GM19397 (cell line): Measurements from ENCODE around the gene FMO2.

Source experiments
- ATAC-seq: cut with Tn5 transposase; IDR thresholded peaks from one replicate; pipeline ENCODE4 v1.9.1; 2021; ENCODE audit warnings: mild to moderate bottlenecking, moderate library complexity; ENCODE audit not compliant: unreplicated experiment

The FMO2 gene

DNA sequence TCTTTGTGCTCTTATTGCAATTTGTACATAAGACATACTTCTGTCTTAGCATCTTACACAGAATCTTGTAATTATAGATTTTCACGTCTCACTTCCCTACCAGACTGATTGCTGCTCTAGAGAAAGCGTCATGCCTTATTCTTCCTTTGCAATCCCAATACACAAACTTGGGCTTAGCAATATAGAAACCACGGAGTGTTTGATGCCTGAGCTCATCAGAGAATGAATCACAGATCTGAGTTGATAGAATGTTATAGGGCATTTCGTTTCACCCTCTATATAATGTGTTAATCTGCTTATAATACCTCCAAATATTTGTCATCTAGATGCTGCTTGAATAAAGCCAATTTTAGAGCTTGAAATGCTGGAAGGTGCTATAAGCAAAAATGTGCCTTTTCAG, 69.8 kb downstream of the FMO2 start:
- no peak for ATAC-seq

DNA sequence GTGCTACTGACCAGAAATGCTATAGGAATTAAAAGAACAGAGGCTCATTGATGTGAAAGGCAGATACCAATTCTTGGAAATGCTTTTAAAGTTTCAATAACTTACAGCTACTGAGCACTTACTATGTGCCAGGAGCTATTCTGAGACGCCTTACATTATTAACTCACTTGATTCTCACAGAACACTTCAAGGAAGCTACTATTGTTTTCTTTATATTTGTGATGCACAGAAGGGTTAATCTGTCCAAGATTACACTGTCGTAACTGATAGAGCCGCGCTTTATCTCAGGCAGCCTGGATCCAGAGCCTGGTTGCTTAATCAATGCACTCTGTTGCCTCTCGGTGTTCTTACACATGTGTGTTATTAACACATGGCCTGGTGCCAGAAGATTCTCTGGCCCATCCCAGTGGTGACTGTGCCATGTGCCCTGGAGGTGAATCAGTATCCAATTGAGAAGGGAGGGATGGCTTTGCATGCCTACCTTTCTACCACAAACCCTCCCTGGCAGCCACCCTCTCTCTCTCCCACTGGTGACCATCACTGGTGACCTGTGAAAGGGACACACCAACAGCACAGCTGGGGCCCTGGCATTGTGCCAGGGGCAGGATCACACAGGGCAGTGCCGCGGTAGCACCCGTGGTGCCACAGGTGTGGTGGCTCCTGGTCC, 72.0 kb downstream of the FMO2 start:
- ATAC-seq: no peak

DNA sequence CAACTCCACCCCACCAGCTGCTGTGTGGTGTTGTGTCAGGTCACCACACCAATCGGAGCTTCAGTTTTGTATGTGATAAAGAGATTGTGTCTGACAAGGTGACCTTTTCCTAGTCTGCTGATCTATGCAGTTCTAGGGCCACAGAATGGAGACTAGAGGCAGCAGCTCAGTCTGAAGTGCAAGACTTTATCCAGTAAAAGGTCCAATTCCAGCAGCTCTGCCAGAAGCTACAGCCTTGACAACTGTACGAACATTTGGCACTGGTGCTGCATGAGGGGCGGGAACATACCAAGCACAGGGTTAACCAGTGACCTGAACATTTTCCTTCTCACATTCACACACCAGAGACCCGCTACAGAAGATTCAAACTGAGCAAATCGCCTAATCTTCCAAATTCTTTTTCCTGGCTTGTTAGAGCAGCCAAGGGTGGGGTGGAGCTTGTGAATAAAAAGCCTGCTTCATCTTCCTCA, 72.5 kb downstream of the FMO2 start:
- ATAC-seq: no peak

- no peak for ATAC-seq
Measured at GRCh38 chr1:171258429-171258828, 73.3 kb downstream of the FMO2 start.

- no peak for ATAC-seq
Measured at GRCh38 chr1:171258943-171259342, 73.8 kb downstream of the FMO2 start.
